ENCODE data around the gene VIPR2. TPM values are rescaled to one million over a fixed set of nuclear protein-coding genes. Genes with fewer than 3 reads are reported as not detected.

The VIPR2 gene
- polyA plus RNA-seq, 3 donors: not detected

- Mint-ChIP-seq H3K4me1 (no peaks in the 10 kb centered on the region), H3K27me3 (ENCODE audit: low read depth in 3 of 3) (peaks cover 5 to 18% (median 9%) of the 10 kb centered on the region in 3 donors), H3K36me3 (no peaks in the 10 kb centered on the region), H3K27ac (no peak overlapping the region), H3K9me3 (peaks cover 0 to 3% (median 2%) of the 10 kb centered on the region in 7 donors), H3K4me3 (no peak overlapping the region)
- Histone ChIP-seq H2AFZ (ENCODE audit: insufficient read depth, low read depth, low read length, poor library complexity, severe bottlenecking) (no peak overlapping the region), H3K27ac (ENCODE audit: low read depth in 1 of 2, low read length in 2 of 2) (no peak overlapping the region), H3K36me3 (replicated peaks in 1 of 2; ENCODE audit: control insufficient read depth in 1 of 2, insufficient read depth in 2 of 2, low read length in 2 of 2) (no peaks in the 10 kb centered on the region), H3K9me3 (replicated peaks in 1 of 2; ENCODE audit: control insufficient read depth in 1 of 2, insufficient read depth in 1 of 2, low read length in 2 of 2) (peaks cover 0 to 3% of the 10 kb centered on the region in 2 donors), H3K79me2 (ENCODE audit: insufficient read depth, low read length) (no peaks in the 10 kb centered on the region), H3K4me3 (replicated peaks in 1 of 3; ENCODE audit: low read depth in 2 of 3, low read length in 3 of 3) (no peak overlapping the region), H4K20me1 (ENCODE audit: insufficient read depth, low read length) (no peaks in the 10 kb centered on the region), H3K4me2 (replicated peaks; ENCODE audit: extremely low read depth, low read length, poor library complexity, severe bottlenecking) (no peak overlapping the region), H3K27me3 (ENCODE audit: control insufficient read depth in 2 of 2, insufficient read depth in 2 of 2, low read length in 2 of 2) (no peaks in the 10 kb centered on the region), H3K4me1 (ENCODE audit: control insufficient read depth in 1 of 2, insufficient read depth in 2 of 2, low read length in 2 of 2) (no peaks in the 10 kb centered on the region), H3K9ac (ENCODE audit: insufficient read depth, low read length, poor library complexity, severe bottlenecking) (no peak overlapping the region)
- no peak for DNase-seq
- intact Hi-C loops (cut with micrococcal nuclease): no loop called here
- WGBS (ENCODE audit: insufficient coverage): no CpG with 5 or more reads among the region's 2 CpGs
- TF ChIP-seq, protein P1, sequence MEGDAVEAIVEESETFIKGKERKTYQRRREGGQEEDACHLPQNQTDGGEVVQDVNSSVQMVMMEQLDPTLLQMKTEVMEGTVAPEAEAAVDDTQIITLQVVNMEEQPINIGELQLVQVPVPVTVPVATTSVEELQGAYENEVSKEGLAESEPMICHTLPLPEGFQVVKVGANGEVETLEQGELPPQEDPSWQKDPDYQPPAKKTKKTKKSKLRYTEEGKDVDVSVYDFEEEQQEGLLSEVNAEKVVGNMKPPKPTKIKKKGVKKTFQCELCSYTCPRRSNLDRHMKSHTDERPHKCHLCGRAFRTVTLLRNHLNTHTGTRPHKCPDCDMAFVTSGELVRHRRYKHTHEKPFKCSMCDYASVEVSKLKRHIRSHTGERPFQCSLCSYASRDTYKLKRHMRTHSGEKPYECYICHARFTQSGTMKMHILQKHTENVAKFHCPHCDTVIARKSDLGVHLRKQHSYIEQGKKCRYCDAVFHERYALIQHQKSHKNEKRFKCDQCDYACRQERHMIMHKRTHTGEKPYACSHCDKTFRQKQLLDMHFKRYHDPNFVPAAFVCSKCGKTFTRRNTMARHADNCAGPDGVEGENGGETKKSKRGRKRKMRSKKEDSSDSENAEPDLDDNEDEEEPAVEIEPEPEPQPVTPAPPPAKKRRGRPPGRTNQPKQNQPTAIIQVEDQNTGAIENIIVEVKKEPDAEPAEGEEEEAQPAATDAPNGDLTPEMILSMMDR (IDR thresholded peaks at IDR 0.05): no peak
Observed at GRCh38 chr7:159050704-159051103, 94.0 kb downstream of the VIPR2 start.

DNA sequence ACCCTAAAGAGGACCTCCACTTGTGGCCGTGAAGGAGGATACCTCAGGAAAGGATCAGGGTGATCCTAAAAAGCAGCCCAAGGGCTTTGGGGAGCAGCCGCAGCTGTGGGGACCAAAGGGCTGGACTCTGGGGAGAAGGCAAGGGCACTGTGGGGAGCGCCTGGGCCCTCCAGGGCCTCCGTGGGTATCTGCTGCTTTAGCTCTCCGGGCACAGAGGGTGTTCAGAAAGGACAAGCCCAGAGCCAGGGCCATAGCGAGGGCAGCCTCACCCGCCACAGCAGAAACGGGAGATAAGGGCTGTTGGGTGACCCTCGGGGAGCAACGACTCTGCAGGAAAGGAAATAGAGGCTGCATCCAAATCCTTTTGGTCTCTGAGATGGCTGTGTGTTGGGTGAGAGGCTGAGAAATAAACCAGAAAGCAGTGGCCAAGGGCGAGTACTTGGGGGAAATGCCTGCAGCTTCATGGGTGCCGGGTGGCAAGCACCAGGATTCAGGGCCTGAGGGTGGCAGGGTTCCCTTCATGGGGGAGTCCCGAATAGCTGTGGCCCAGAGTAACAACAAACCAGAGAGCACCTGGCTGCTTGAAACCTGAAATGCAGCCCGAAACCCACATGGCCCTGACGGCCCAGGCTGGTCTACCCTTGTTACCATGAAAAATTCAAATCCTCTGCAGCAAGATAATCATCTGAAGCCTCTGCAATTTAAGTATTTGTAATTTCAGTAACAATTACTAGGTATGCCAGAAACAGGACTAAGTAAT, 95.2 kb downstream of the VIPR2 start:
- Histone ChIP-seq H3K27me3 (ENCODE audit: control insufficient read depth in 2 of 2, insufficient read depth in 2 of 2, low read length in 2 of 2) (no peaks in the 10 kb centered on the region), H3K4me1 (ENCODE audit: control insufficient read depth in 1 of 2, insufficient read depth in 2 of 2, low read length in 2 of 2) (no peaks in the 10 kb centered on the region), H4K20me1 (ENCODE audit: insufficient read depth, low read length) (no peaks in the 10 kb centered on the region), H3K36me3 (replicated peaks in 1 of 2; ENCODE audit: control insufficient read depth in 1 of 2, insufficient read depth in 2 of 2, low read length in 2 of 2) (no peaks in the 10 kb centered on the region), H3K27ac (ENCODE audit: low read depth in 1 of 2, low read length in 2 of 2) (no peak overlapping the region), H3K79me2 (ENCODE audit: insufficient read depth, low read length) (no peaks in the 10 kb centered on the region), H3K9me3 (replicated peaks in 1 of 2; ENCODE audit: control insufficient read depth in 1 of 2, insufficient read depth in 1 of 2, low read length in 2 of 2) (peaks cover 0 to 3% of the 10 kb centered on the region in 2 donors), H3K4me3 (replicated peaks in 1 of 3; ENCODE audit: low read depth in 2 of 3, low read length in 3 of 3) (no peak overlapping the region), H3K4me2 (replicated peaks; ENCODE audit: extremely low read depth, low read length, poor library complexity, severe bottlenecking) (no peak overlapping the region), H3K9ac (ENCODE audit: insufficient read depth, low read length, poor library complexity, severe bottlenecking) (no peak overlapping the region), H2AFZ (ENCODE audit: insufficient read depth, low read depth, low read length, poor library complexity, severe bottlenecking) (no peak overlapping the region)
- TF ChIP-seq, protein P1 (IDR thresholded peaks at IDR 0.05): no peak
- Mint-ChIP-seq H3K27me3 (ENCODE audit: low read depth in 3 of 3) (peaks cover 5 to 16% (median 7%) of the 10 kb centered on the region in 3 donors), H3K4me3 (no peak overlapping the region), H3K9me3 (peaks cover 0 to 3% (median 2%) of the 10 kb centered on the region in 7 donors), H3K36me3 (no peaks in the 10 kb centered on the region), H3K27ac (no peak overlapping the region), H3K4me1 (no peaks in the 10 kb centered on the region)
- DNase-seq: no peak
- intact Hi-C loops (cut with micrococcal nuclease): no loop called here
- 88% methylated on average over 13 of the region's 15 CpGs for WGBS (ENCODE audit: insufficient coverage)

Data from CD14-positive monocyte (primary cell).